ENCODE data around the gene ADGRD2.

GRCh38 chr9:124526174-124526573 lies 75.9 kb downstream of the ADGRD2 start:
- no peak for TF ChIP-seq POLR2A (IDR thresholded peaks at IDR 0.05)
- TF ChIP-seq, protein P1, sequence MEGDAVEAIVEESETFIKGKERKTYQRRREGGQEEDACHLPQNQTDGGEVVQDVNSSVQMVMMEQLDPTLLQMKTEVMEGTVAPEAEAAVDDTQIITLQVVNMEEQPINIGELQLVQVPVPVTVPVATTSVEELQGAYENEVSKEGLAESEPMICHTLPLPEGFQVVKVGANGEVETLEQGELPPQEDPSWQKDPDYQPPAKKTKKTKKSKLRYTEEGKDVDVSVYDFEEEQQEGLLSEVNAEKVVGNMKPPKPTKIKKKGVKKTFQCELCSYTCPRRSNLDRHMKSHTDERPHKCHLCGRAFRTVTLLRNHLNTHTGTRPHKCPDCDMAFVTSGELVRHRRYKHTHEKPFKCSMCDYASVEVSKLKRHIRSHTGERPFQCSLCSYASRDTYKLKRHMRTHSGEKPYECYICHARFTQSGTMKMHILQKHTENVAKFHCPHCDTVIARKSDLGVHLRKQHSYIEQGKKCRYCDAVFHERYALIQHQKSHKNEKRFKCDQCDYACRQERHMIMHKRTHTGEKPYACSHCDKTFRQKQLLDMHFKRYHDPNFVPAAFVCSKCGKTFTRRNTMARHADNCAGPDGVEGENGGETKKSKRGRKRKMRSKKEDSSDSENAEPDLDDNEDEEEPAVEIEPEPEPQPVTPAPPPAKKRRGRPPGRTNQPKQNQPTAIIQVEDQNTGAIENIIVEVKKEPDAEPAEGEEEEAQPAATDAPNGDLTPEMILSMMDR (IDR thresholded peaks at IDR 0.05): no peak

All from lower leg skin (tissue), 3 donors.